Muscle layer of duodenum (tissue), 2 donors: ENCODE data around the gene NKAIN2.
"Not testable (repeated sequence)": the region's sequence is repeated elsewhere in the genome, so short reads cannot be mapped to it uniquely, and the experiment has no call there.

Experiments
- H3K27ac ChIP-seq: one replicate; pipeline ENCODE4 v1.7.0; 2013; ENCODE audit warnings: mild to moderate bottlenecking, low read length
- H3K27me3 ChIP-seq: one replicate; pipeline ENCODE4 v1.7.0; 2013; ENCODE audit warnings: low read depth, mild to moderate bottlenecking, control low read depth, low read length
- H3K36me3 ChIP-seq, 2 donors: one replicate each; pipeline ENCODE4 v1.7.0; 2013; ENCODE audit warnings: low read length in 2 of 2, control low read depth in 1 of 2, mild to moderate bottlenecking in 1 of 2; ENCODE audit not compliant: insufficient read depth in 2 of 2, control insufficient read depth in 1 of 2
- H3K4me1 ChIP-seq, 2 donors: one replicate each; pipeline ENCODE4 v1.7.0; 2013; ENCODE audit warnings: low read length in 2 of 2, mild to moderate bottlenecking in 2 of 2, control low read depth in 1 of 2, moderate library complexity in 1 of 2; ENCODE audit not compliant: insufficient read depth in 2 of 2, control insufficient read depth in 1 of 2
- H3K4me3 ChIP-seq, 2 donors: one replicate each; pipeline ENCODE4 v1.7.0; 2013; ENCODE audit warnings: low read length in 2 of 2, low read depth in 1 of 2, mild to moderate bottlenecking in 1 of 2
- H3K9me3 ChIP-seq, 2 donors: one replicate each; pipeline ENCODE4 v1.7.0; 2013; ENCODE audit warnings: low read length in 2 of 2, control low read depth in 1 of 2, mild to moderate bottlenecking in 1 of 2; ENCODE audit not compliant: control insufficient read depth in 1 of 2
- donor health status: healthy.

NKAIN2 gene

GRCh38 chr6:124297507-124297906, 493.8 kb downstream of the NKAIN2 start:
- H3K27me3 ChIP-seq, result no peaks in the 10 kb centered on the region
- no peaks in the 10 kb centered on the region for H3K4me1 ChIP-seq
- no peak overlapping the region for H3K27ac ChIP-seq
- no peaks in the 10 kb centered on the region for H3K9me3 ChIP-seq
- H3K36me3 ChIP-seq, result no peaks in the 10 kb centered on the region
- H3K4me3 ChIP-seq, result no peak overlapping the region

GRCh38 chr6:124298730-124299129, 495.1 kb downstream of the NKAIN2 start:
- Histone ChIP-seq H3K9me3 (no peaks in the 10 kb centered on the region), H3K36me3 (no peaks in the 10 kb centered on the region), H3K4me1 (no peaks in the 10 kb centered on the region), H3K27ac (no peak overlapping the region), H3K4me3 (no peak overlapping the region), H3K27me3 (no peaks in the 10 kb centered on the region)

DNA sequence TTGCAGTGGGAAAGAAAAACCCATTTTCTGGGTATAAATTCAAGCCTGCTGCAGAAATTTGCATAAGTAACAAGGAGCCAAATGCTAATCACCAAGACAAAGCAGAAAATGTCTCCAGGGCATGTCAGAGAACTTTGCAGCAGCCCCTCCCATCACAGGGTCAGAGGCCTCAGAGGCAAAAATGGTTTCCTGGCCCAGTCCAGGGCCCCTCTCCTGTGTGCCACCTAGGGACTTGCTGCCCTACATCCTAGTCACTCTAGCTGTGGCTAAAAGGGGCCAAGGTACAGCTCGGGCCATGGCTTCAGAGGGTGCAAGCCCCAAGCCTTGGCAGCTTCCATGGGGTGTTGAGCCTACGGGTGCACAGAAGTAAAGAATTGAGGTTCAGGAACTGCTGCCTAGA, 497.2 kb downstream of the NKAIN2 start:
- not testable (repeated sequence) for H3K27me3 ChIP-seq, H3K9me3 ChIP-seq, H3K36me3 ChIP-seq, H3K4me3 ChIP-seq, H3K27ac ChIP-seq, H3K4me1 ChIP-seq

DNA sequence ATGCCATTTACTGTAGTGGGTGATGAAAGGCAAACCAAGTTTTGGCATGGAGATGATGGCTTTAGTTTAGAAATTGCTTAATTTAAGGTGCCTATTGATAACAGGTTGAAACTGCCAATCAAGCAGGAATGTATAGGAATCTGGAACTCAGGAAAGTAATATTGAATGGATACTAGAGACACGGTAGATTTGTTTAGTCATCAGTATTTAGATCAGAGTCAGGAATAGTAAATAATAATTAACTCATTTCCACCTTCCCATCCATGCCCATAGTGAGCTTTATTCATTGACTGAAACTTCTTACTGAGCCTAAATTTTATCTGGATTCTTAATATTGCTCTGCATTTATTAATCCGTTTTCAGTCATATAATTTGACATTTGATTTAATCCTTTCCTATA, 500.3 kb downstream of the NKAIN2 start:
- Histone ChIP-seq H3K27ac (no peak overlapping the region), H3K4me1 (no peaks in the 10 kb centered on the region), H3K4me3 (no peak overlapping the region), H3K36me3 (no peaks in the 10 kb centered on the region), H3K9me3 (no peaks in the 10 kb centered on the region), H3K27me3 (no peaks in the 10 kb centered on the region)

GRCh38 chr6:124310139-124310538, 506.5 kb downstream of the NKAIN2 start:
- H3K4me1 ChIP-seq, result no peaks in the 10 kb centered on the region
- H3K36me3 ChIP-seq, result no peaks in the 10 kb centered on the region
- H3K27ac ChIP-seq, result no peak overlapping the region
- no peaks in the 10 kb centered on the region for H3K27me3 ChIP-seq
- no peak overlapping the region for H3K4me3 ChIP-seq
- no peaks in the 10 kb centered on the region for H3K9me3 ChIP-seq

DNA sequence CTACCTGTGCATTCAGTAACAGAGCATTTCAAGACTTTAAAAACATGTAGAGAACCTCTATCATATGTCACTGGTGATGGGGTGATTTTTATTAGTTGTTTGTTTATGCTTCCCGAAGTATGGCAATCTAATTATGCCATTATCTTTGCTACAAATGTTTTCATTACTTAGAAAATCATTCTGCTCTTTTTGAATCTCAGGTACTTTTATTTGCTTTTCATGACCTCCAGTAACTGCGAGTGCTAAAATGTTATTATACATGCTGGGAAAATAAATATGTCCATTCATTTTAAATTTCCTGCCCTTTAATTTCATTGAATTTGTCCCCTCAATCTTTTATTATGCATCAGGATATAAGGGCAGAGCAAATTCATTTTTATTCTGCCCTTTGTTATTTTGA, 515.7 kb downstream of the NKAIN2 start:
- Histone ChIP-seq H3K9me3 (no peaks in the 10 kb centered on the region), H3K4me1 (no peaks in the 10 kb centered on the region), H3K27me3 (no peaks in the 10 kb centered on the region), H3K36me3 (no peaks in the 10 kb centered on the region), H3K4me3 (no peak overlapping the region), H3K27ac (no peak overlapping the region)

DNA sequence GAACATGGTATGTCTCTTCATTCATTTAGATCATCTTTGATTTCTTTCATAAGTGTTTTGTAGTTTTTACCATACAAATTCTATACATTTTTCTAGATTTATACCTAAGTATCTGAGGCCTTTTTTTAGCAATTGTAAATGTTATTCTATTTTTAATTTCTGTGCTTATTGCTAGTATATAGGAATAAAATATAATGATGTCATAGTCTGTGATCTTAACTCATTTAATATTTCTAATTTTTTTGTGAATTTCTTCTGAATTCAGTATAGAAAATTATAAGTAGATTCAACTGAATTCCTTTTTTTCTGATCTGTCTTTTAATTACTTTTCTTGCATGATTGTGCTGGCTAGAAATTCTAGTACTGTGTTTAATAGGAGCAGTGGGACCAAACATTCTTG, 520.6 kb downstream of the NKAIN2 start:
- no peaks in the 10 kb centered on the region for H3K4me1 ChIP-seq
- no peaks in the 10 kb centered on the region for H3K36me3 ChIP-seq
- H3K27me3 ChIP-seq, result no peaks in the 10 kb centered on the region
- H3K27ac ChIP-seq, result no peak overlapping the region
- peaks cover 0 to 2% of the 10 kb centered on the region in 2 donors for H3K9me3 ChIP-seq
- no peak overlapping the region for H3K4me3 ChIP-seq

DNA sequence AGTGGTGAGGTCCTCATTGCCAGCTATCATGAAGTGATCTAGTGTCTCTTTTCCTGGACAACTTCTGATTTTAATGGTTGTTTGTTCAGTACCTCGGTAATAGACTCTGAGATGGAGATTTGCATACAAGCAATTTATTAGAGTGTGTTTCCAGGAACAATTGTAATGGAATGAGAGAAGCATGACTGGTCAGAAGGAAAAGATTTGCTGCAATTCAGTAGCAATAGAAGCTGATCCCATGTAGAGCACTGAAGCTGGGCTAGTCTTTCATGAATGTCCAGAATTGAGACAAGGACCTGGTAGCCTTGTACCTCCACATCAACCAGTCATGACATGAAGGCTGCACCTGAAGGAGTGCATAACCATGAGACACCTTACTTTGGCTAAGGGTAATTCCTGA, 526.5 kb downstream of the NKAIN2 start:
- Histone ChIP-seq H3K36me3 (no peaks in the 10 kb centered on the region), H3K4me3 (no peak overlapping the region), H3K27ac (no peak overlapping the region), H3K4me1 (no peaks in the 10 kb centered on the region), H3K9me3 (peaks cover 0 to 2% of the 10 kb centered on the region in 2 donors), H3K27me3 (no peaks in the 10 kb centered on the region)

DNA sequence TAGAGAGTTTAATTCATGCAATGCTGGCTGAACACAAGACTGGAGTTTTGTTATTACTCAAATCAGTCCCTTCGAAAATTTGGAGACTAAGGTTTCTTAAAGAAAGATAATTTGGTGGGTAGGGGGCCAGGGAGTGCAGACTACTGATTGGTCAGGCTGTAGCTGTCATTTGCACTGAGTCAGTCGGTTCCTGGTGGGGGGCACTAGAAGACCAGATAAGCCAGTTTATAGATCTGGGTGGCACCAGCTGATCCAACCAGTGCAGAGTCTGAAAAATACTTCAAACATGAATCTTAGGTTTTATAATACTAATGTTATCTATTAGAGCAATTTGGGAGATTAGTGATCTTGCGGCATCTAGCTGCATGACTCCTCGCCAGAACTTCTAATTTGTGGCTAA, 530.7 kb downstream of the NKAIN2 start:
- Histone ChIP-seq H3K27me3 (no peaks in the 10 kb centered on the region), H3K27ac (no peak overlapping the region), H3K36me3 (no peaks in the 10 kb centered on the region), H3K4me3 (no peak overlapping the region), H3K9me3 (no peaks in the 10 kb centered on the region), H3K4me1 (no peaks in the 10 kb centered on the region)

DNA sequence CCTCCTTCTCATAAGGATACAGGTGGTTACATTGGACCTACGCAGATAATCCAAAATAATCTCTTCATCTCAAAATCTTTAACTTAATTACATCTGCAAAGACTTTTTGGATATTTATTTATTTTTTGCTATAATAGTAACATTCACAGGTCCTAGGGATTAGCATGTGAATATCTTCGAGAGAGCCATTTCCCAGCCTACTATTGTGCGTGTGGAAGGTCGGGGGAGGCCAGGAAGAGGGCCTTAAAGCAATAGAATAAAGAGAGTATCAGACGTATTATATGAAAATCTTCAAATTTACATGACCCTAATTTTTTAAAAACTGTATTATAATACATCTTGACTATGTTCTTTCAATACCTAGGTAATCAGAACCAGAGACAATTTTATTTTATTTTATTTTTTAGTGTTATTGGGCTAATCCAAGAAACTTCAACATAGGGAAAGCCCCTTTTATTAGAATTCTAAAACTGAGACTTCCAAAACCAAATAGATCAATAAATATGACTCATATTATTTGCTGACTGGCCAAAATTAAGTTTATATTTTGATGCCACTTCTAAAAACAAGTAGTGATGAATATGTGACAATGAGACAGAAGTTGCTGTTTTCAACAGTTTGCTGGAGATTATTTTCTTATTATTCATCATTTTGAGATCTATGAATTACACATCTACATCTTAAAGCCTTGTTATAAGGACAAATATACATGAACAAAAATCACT, 536.1 kb downstream of the NKAIN2 start:
- H3K27me3 ChIP-seq, result no peaks in the 10 kb centered on the region
- no peaks in the 10 kb centered on the region for H3K4me1 ChIP-seq
- no peaks in the 10 kb centered on the region for H3K36me3 ChIP-seq
- no peak overlapping the region for H3K27ac ChIP-seq
- no peaks in the 10 kb centered on the region for H3K9me3 ChIP-seq
- no peak overlapping the region for H3K4me3 ChIP-seq

- not testable (repeated sequence) for H3K27ac ChIP-seq, H3K36me3 ChIP-seq, H3K9me3 ChIP-seq, H3K27me3 ChIP-seq, H3K4me3 ChIP-seq, H3K4me1 ChIP-seq
Measured at GRCh38 chr6:124348339-124348738, 544.7 kb downstream of the NKAIN2 start.

DNA sequence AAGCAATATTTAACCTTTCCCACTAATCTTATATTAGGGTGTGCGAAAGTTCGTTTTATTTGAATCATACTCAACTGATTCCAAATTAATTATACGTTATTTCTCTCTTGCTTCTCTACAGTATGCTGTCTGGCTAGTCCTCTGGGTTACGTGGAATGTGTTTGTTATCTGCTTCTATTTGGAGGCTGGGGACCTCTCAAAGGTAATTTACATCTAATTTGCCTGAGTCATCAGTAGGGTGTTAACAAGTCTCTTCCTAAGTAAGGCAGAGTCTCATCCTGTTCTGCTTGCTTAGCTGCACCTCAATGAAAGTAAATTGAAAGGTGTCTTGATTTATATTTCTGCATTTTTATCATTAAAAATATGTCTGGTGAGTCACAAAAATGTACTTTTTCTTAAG, 551.5 kb downstream of the NKAIN2 start:
- no peak overlapping the region for H3K27ac ChIP-seq
- H3K27me3 ChIP-seq, result no peaks in the 10 kb centered on the region
- H3K4me3 ChIP-seq, result no peak overlapping the region
- H3K4me1 ChIP-seq, result no peaks in the 10 kb centered on the region
- no peaks in the 10 kb centered on the region for H3K9me3 ChIP-seq
- H3K36me3 ChIP-seq, result no peaks in the 10 kb centered on the region
